ENCODE results near the gene WFS1. TPM values are rescaled to one million over a fixed set of nuclear protein-coding genes. Genes with fewer than 3 reads are reported as not detected.

WFS1 gene
- total and polyA plus RNA-seq, 2 of the 13 experiments (the other 11 are each of a cell fraction or from before 2014, with no cell fraction given): 39.1 to 42.2 TPM

DNA sequence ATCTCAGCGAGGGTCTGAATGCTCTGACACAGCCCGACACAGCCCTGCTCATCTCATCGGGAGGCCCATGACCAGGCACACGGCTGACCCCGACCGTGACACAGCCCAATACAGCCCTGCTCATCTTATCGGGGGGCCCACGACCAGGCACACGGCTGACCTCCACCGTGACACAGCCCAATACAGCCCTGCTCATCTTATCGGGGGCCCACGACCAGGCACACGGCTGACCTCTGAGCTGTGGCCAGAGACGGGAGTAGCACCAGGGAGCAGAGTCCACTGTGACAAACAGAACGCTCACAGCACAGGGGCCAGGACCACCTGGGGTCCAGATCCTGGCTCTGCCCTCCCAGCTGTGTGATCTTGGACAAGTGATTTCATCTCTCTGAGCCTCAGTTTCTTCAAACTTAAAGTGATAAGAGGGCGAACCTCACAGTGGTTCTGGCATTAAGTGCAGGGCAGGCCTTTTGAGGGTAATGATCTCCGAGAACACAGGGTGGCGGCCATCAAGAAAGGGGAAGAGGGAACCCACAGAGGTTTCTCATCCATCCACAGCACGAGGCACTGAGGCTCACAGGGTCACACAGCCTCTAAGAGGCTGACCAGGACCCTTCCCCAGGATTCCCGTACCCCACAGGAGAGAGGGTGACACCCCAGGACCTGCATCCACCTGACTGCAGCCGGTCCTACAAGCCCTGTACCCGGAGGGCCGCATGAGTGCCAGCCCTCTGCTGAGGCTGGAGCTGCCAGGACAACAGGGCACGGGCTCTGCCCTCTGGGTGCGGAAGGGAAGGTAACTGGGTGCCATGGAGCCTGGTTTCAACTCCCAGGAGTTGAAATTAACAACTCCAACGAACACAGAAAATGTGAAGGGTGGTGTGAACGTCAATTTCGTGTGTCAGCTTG lies 60.1 kb downstream of the WFS1 start (continued):
- TF ChIP-seq ZNF333 (CRISPR knock-in tag; IDR thresholded peaks at IDR 0.05; ENCODE audit: borderline replicate concordance): peak; percentile 7; the same call in 1 of the 2 replicates
- no peak for TF ChIP-seq ZFP62 (CRISPR knock-in tag; IDR thresholded peaks at IDR 0.05)
- no peak for TF ChIP-seq TEAD3 (CRISPR knock-in tag; optimal IDR thresholded peaks at IDR 0.05; ENCODE audit: borderline replicate concordance)
- TF ChIP-seq PCBP2 (optimal IDR thresholded peaks at IDR 0.05; ENCODE audit: low read depth, low read length, poor library complexity, severe bottlenecking): no peak
- no peak for TF ChIP-seq ZNF605 (CRISPR knock-in tag; IDR thresholded peaks at IDR 0.05)
- TF ChIP-seq PRMT3 (CRISPR knock-in tag; IDR thresholded peaks at IDR 0.05; ENCODE audit: borderline replicate concordance, low read depth): no peak
- TF ChIP-seq PAX8 (CRISPR knock-in tag; IDR thresholded peaks at IDR 0.05; ENCODE audit: borderline replicate concordance): no peak
- TF ChIP-seq NFIB (CRISPR knock-in tag; IDR thresholded peaks at IDR 0.05; ENCODE audit: borderline replicate concordance): no peak
- TF ChIP-seq RFX5 (IDR thresholded peaks at IDR 0.05; ENCODE audit: low read depth, low read length): no peak
- TF ChIP-seq, protein P1, sequence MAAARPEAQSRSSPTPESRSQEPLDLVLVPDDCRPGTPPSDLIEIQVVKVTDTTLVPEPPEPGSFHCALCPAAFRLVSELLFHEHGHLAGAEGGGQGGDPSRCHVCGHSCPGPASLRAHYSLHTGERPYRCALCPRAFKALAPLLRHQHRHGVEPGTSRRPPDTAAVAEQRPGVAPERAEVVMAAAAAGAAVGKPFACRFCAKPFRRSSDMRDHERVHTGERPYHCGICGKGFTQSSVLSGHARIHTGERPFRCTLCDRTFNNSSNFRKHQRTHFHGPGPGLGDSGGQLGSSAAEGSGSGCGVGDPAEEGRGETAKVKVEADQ (CRISPR knock-in tag; IDR thresholded peaks at IDR 0.05; ENCODE audit: borderline replicate concordance): no peak
- no peak for TF ChIP-seq RAD51 (IDR thresholded peaks at IDR 0.05; ENCODE audit: borderline replicate concordance)
- TF ChIP-seq ADNP (CRISPR knock-in tag; IDR thresholded peaks at IDR 0.05): no peak
- TF ChIP-seq, protein P2, sequence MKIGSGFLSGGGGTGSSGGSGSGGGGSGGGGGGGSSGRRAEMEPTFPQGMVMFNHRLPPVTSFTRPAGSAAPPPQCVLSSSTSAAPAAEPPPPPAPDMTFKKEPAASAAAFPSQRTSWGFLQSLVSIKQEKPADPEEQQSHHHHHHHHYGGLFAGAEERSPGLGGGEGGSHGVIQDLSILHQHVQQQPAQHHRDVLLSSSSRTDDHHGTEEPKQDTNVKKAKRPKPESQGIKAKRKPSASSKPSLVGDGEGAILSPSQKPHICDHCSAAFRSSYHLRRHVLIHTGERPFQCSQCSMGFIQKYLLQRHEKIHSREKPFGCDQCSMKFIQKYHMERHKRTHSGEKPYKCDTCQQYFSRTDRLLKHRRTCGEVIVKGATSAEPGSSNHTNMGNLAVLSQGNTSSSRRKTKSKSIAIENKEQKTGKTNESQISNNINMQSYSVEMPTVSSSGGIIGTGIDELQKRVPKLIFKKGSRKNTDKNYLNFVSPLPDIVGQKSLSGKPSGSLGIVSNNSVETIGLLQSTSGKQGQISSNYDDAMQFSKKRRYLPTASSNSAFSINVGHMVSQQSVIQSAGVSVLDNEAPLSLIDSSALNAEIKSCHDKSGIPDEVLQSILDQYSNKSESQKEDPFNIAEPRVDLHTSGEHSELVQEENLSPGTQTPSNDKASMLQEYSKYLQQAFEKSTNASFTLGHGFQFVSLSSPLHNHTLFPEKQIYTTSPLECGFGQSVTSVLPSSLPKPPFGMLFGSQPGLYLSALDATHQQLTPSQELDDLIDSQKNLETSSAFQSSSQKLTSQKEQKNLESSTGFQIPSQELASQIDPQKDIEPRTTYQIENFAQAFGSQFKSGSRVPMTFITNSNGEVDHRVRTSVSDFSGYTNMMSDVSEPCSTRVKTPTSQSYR (CRISPR knock-in tag; IDR thresholded peaks at IDR 0.05; ENCODE audit: borderline replicate concordance): no peak
- TF ChIP-seq, protein P3, sequence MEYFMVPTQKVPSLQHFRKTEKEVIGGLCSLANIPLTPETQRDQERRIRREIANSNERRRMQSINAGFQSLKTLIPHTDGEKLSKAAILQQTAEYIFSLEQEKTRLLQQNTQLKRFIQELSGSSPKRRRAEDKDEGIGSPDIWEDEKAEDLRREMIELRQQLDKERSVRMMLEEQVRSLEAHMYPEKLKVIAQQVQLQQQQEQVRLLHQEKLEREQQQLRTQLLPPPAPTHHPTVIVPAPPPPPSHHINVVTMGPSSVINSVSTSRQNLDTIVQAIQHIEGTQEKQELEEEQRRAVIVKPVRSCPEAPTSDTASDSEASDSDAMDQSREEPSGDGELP (IDR thresholded peaks at IDR 0.05; ENCODE audit: borderline replicate concordance, low read depth): 0 out of 2 replicates have a peak, but pooled peaks have one; percentile 39
- no peak for TF ChIP-seq ZNF672 (CRISPR knock-in tag; IDR thresholded peaks at IDR 0.05)
- 0 out of 2 replicates have a peak, but pooled peaks have one; percentile 45 for TF ChIP-seq ZNF782 (CRISPR knock-in tag; IDR thresholded peaks at IDR 0.05; ENCODE audit: borderline replicate concordance)
- no peak for TF ChIP-seq MAF1 (CRISPR knock-in tag; IDR thresholded peaks at IDR 0.05; ENCODE audit: borderline replicate concordance)
- TF ChIP-seq ARNT2 (CRISPR knock-in tag; IDR thresholded peaks at IDR 0.05; ENCODE audit: low read depth): no peak
- TF ChIP-seq GFI1 (CRISPR knock-in tag; IDR thresholded peaks at IDR 0.05; ENCODE audit: borderline replicate concordance): no peak
- TF ChIP-seq MED1 (CRISPR knock-in tag; IDR thresholded peaks at IDR 0.05): peak; percentile 8; the same call in 1 of the 2 replicates
- no peak for TF ChIP-seq TBP (CRISPR knock-in tag; IDR thresholded peaks at IDR 0.05)
- no peak for TF ChIP-seq HMG20A (CRISPR knock-in tag; IDR thresholded peaks at IDR 0.05; ENCODE audit: borderline replicate concordance)
